Panc1 (cell line): ENCODE results near the gene DHRS12. TPM values are rescaled to one million over a fixed set of nuclear protein-coding genes. Genes with fewer than 3 reads are reported as not detected.

Source experiments
- ATAC-seq: fragments of 200-7000 bp; cut with Tn5 transposase; 2 replicates; pipeline ENCODE4 v1.9.1; 2020; ENCODE audit warnings: mild to moderate bottlenecking, moderate library complexity
- BruUV-seq: library from RNA; stranded (reverse); fragments of 400-500 nt; replicated peaks from 2 replicates; lab custom pipeline; 2021; lab: Mats Ljungman, UMichigan
- CTCF ChIA-PET: fragments of 300-600 bp; sonication (Branson Sonifier 250); formaldehyde crosslinking; loops from one replicate; lab custom pipeline; 2022; ENCODE audit warnings: antibody characterized with exemption; lab: Charles Lee
- POLR2A ChIA-PET: fragments of 300-600 bp; sonication (Branson Sonifier 250); formaldehyde crosslinking; loops from one replicate; lab custom pipeline; 2022; ENCODE audit warnings: antibody characterized with exemption; lab: Charles Lee
- DNase-seq: peaks from one replicate; pipeline ENCODE4 v3.0.0-alpha.2; 2010; ENCODE audit warnings: low read depth, low spot score
- H3K27ac ChIP-seq: 2 replicates; pipeline ENCODE4 v1.5.1; 2011; ENCODE audit warnings: mild to moderate bottlenecking, low read length, inconsistent platforms
- H3K27me3 ChIP-seq: fragments of 200-500 bp; sonication (Bioruptor generic); 2 replicates; pipeline ENCODE4 v1.6.0; 2014; ENCODE audit warnings: low read length, inconsistent platforms; ENCODE audit not compliant: control insufficient read depth, insufficient read depth
- H3K36me3 ChIP-seq: fragments of 200-500 bp; sonication (Bioruptor generic); 2 replicates; pipeline ENCODE4 v1.5.1; 2014; ENCODE audit warnings: inconsistent platforms, mild to moderate bottlenecking, low read length, moderate library complexity; ENCODE audit not compliant: control insufficient read depth, insufficient read depth
- H3K4me1 ChIP-seq: 2 replicates; pipeline ENCODE4 v1.5.1; 2011; ENCODE audit warnings: inconsistent platforms, mild to moderate bottlenecking, low read length, moderate library complexity; ENCODE audit not compliant: control insufficient read depth, insufficient read depth
- H3K4me3 ChIP-seq, 2 experiments: 2 replicates each; pipeline ENCODE4 v1.5.1; 2011 to 2012; ENCODE audit warnings: low read depth in 2 of 2, low read length in 2 of 2, mild to moderate bottlenecking in 2 of 2, inconsistent platforms in 1 of 2, moderate library complexity in 1 of 2
- H3K9me3 ChIP-seq: fragments of 200-500 bp; sonication (Bioruptor generic); 2 replicates; pipeline ENCODE4 v1.5.1; 2014; ENCODE audit warnings: low read depth, mild to moderate bottlenecking, inconsistent platforms, low read length, moderate library complexity; ENCODE audit not compliant: control insufficient read depth, insufficient read depth
- POLR2AphosphoS5 ChIP-seq: IDR thresholded peaks from 2 replicates; pipeline ENCODE4 v1.6.1; 2012; ENCODE audit warnings: mild to moderate bottlenecking, low read depth, low read length, moderate library complexity
- SIN3A ChIP-seq: IDR thresholded peaks from 2 replicates; pipeline ENCODE4 v1.6.1; 2012; ENCODE audit warnings: low read depth, mild to moderate bottlenecking, low read length, moderate library complexity, borderline replicate concordance; ENCODE audit not compliant: insufficient read depth
- TCF7L2 ChIP-seq: IDR thresholded peaks from 2 replicates; pipeline ENCODE4 v1.6.1; 2011; ENCODE audit warnings: mild to moderate bottlenecking, low read depth, low read length, inconsistent platforms
- in situ Hi-C: cut with HindIII; loops from 2 replicates; pipeline ENCODE4 v1.10.0; 2016; ENCODE audit warnings: low sequenced_read_pairs, low pct_unique_long_range_greater_than_20kb
- intact Hi-C: fragments of 100-400 bp; cut with micrococcal nuclease; formaldehyde crosslinking; loops from one replicate; pipeline ENCODE4 v1.10.0; 2022; ENCODE audit not compliant: unreplicated experiment
- total RNA-seq: library from RNA; stranded (reverse); gene quantifications from one replicate; pipeline ENCODE4 v1.2.1, GENCODE V29; 2021; ENCODE audit not compliant: unreplicated experiment
- TF ChIP-seq, protein P1 (sequence below), 2 experiments: IDR thresholded peaks; 2 replicates each; pipeline ENCODE4 v1.6.1; 2011 to 2012; ENCODE audit warnings: low read depth in 2 of 2, control low read depth in 1 of 2, low read length in 1 of 2, mild to moderate bottlenecking in 1 of 2, moderate library complexity in 1 of 2; ENCODE audit not compliant: insufficient read depth in 1 of 2
- TF ChIP-seq, protein P2 (sequence below): fragments of 450-650 bp; IDR thresholded peaks from 2 replicates; pipeline ENCODE4 v1.5.1; 2017; ENCODE audit warnings: mild to moderate bottlenecking

DHRS12 gene
- total RNA-seq, 1 experiment from 2014 or later: 10.7 TPM

DNA sequence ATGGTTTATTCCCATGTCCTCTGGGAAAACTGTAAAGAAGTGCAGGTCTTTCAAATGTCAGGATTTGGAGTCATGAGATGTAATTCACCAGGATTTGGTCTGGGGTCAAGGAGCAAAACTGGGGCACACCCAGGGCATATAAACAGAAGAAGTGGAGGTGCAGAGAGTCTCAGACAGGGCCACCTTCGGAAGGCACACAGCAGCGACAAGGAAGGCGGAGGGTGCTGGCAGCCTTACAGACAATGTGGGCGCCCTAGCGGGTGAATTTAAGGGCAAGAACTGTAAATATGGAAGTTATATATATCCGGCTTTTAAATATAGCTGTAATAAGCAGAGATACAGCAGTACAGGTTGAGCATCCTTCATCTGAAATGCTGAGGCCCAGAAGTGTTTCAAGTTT lies 31.2 kb downstream of the DHRS12 start:
- intact Hi-C loops: no loop called here
- no peaks in the 10 kb centered on the region for H3K36me3 ChIP-seq
- TF ChIP-seq, protein P1, sequence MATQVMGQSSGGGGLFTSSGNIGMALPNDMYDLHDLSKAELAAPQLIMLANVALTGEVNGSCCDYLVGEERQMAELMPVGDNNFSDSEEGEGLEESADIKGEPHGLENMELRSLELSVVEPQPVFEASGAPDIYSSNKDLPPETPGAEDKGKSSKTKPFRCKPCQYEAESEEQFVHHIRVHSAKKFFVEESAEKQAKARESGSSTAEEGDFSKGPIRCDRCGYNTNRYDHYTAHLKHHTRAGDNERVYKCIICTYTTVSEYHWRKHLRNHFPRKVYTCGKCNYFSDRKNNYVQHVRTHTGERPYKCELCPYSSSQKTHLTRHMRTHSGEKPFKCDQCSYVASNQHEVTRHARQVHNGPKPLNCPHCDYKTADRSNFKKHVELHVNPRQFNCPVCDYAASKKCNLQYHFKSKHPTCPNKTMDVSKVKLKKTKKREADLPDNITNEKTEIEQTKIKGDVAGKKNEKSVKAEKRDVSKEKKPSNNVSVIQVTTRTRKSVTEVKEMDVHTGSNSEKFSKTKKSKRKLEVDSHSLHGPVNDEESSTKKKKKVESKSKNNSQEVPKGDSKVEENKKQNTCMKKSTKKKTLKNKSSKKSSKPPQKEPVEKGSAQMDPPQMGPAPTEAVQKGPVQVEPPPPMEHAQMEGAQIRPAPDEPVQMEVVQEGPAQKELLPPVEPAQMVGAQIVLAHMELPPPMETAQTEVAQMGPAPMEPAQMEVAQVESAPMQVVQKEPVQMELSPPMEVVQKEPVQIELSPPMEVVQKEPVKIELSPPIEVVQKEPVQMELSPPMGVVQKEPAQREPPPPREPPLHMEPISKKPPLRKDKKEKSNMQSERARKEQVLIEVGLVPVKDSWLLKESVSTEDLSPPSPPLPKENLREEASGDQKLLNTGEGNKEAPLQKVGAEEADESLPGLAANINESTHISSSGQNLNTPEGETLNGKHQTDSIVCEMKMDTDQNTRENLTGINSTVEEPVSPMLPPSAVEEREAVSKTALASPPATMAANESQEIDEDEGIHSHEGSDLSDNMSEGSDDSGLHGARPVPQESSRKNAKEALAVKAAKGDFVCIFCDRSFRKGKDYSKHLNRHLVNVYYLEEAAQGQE (IDR thresholded peaks at IDR 0.05; ENCODE audit: insufficient read depth in 1 of 2, low read depth in 2 of 2, low read length in 1 of 2): no peak
- no peak for TF ChIP-seq TCF7L2
- no peak for TF ChIP-seq SIN3A
- no peak for TF ChIP-seq POLR2AphosphoS5
- TF ChIP-seq, protein P2, sequence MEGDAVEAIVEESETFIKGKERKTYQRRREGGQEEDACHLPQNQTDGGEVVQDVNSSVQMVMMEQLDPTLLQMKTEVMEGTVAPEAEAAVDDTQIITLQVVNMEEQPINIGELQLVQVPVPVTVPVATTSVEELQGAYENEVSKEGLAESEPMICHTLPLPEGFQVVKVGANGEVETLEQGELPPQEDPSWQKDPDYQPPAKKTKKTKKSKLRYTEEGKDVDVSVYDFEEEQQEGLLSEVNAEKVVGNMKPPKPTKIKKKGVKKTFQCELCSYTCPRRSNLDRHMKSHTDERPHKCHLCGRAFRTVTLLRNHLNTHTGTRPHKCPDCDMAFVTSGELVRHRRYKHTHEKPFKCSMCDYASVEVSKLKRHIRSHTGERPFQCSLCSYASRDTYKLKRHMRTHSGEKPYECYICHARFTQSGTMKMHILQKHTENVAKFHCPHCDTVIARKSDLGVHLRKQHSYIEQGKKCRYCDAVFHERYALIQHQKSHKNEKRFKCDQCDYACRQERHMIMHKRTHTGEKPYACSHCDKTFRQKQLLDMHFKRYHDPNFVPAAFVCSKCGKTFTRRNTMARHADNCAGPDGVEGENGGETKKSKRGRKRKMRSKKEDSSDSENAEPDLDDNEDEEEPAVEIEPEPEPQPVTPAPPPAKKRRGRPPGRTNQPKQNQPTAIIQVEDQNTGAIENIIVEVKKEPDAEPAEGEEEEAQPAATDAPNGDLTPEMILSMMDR: no peak
- no peak overlapping the region for H3K27ac ChIP-seq
- no peaks in the 10 kb centered on the region for H3K27me3 ChIP-seq
- ChIA-PET CTCF (no interaction called here), POLR2A (no interaction called here)
- H3K9me3 ChIP-seq: no peaks in the 10 kb centered on the region
- no peaks in the 10 kb centered on the region for H3K4me1 ChIP-seq
- no peak for ATAC-seq
- no TSS peak for BruUV-seq
- no peak for DNase-seq
- in situ Hi-C loops: no loop called here
- H3K4me3 ChIP-seq: no peak overlapping the region

DNA sequence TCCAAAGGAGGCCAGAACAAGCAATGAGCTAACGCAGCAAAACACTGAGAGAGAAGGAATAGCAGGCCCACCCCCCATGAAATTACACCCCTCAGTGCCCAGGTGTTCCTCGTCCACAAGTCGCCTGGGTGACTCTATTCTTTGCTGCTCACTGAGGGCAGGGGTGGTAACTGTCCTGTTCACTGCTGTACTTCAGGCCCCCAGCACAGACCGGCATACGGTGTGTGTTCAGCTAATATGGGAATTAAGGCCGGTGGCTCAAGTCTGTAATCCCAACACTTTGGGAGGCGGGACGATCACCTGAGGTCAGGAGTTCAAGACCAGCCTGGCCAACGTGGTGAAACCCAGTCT lies 31.9 kb downstream of the DHRS12 start:
- in situ Hi-C loops: no loop called here
- TF ChIP-seq, protein P1 (IDR thresholded peaks at IDR 0.05; ENCODE audit: insufficient read depth in 1 of 2, low read depth in 2 of 2, low read length in 1 of 2): no peak
- TF ChIP-seq TCF7L2 (no peak), SIN3A (no peak), POLR2AphosphoS5 (no peak)
- TF ChIP-seq, protein P2: no peak
- Histone ChIP-seq H3K27ac (no peak overlapping the region), H3K4me1 (no peaks in the 10 kb centered on the region), H3K36me3 (no peaks in the 10 kb centered on the region), H3K27me3 (no peaks in the 10 kb centered on the region), H3K4me3 (no peak overlapping the region), H3K9me3 (no peaks in the 10 kb centered on the region)
- BruUV-seq: no TSS peak
- CTCF ChIA-PET: no interaction called here
- intact Hi-C loops: no loop called here
- POLR2A ChIA-PET: no interaction called here
- DNase-seq: no peak
- no peak for ATAC-seq
